HT1080 (cell line): ENCODE measurements around the gene RNU1-3. TPM values are rescaled to one million over a fixed set of nuclear protein-coding genes. Genes with fewer than 3 reads are reported as not detected.
"Not testable (repeated sequence)": the region's sequence is repeated elsewhere in the genome, so short reads cannot be mapped to it uniquely, and the experiment has no call there.

Source experiments
- DNase-seq: peaks from one replicate; pipeline ENCODE4 v3.0.0-alpha.2; 2015; ENCODE audit warnings: low read depth
- polyA plus RNA-seq, 2 experiments: library from polyadenylated mRNA; depleted of rRNA; stranded (reverse); fragments of >200 nt; gene quantifications; 2 replicates each; pipeline ENCODE4 v1.2.3, GENCODE V29; 2015
- total RNA-seq: library from RNA; depleted of rRNA; stranded (reverse); fragments of >200 nt; shearing (Covaris generic); gene quantifications from 2 replicates; pipeline ENCODE4 v1.2.3, GENCODE V29; 2014; rRNA removed

The RNU1-3 gene
- under 0.01 TPM in 1 of 2 replicates, not detected in the other for total RNA-seq
- not detected in 2 replicates for polyA plus RNA-seq (2015; cell fraction: cytosol; rRNA removed)
- polyA plus RNA-seq (2015; cell fraction: nucleus; rRNA removed) = not detected in 2 replicates

GRCh38 chr1:16666502-16667413 lies at the start of gene RNU1-3:
Gene RNU1-3 (minus strand): TSS chr1:16666948.
- not testable (repeated sequence) for DNase-seq

GRCh38 chr1:16713480-16713879 lies 46.7 kb upstream of the RNU1-3 start:
- DNase-seq = not testable (repeated sequence)

DNA sequence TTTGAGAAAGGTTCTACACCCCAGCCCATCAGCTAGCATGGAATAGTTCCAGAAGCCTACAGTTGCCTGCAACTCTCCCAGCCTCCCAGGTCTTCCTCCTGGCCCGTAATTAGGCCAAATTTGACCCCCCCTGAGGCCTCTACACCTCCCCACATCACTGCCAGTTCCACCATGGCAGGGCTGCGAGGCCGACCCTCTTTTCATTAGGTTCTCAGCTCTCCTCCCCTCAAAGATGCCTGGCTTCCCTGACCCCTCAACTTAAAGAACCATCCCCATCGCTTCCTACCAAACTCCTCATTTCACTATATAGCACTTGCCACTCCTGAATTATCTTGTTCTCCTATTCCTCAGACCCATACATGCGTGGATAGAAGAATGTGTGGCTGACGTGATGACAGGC lies 46.2 kb upstream of the RNU1-3 start:
- DNase-seq = not testable (repeated sequence)

DNA sequence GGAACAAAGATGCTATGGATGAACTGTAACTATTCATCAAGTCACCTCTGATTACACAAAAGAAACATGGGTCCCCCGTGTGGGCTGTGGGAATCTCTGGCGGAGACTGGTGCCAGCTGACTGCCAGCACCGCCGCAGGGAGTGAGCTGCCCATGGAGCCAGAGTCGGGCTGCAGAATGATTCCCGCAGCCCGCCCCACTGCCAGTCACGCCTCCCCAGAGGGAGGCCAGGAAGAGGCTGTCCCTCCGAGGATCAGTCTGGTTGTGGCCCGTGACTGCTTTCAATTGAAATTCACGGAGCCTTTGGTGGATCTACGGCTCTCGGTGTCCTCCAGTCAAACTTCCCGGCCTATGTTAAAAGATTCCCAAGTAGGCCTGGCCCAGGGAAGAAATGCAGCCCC lies 45.8 kb upstream of the RNU1-3 start:
- not testable (repeated sequence) for DNase-seq

DNA sequence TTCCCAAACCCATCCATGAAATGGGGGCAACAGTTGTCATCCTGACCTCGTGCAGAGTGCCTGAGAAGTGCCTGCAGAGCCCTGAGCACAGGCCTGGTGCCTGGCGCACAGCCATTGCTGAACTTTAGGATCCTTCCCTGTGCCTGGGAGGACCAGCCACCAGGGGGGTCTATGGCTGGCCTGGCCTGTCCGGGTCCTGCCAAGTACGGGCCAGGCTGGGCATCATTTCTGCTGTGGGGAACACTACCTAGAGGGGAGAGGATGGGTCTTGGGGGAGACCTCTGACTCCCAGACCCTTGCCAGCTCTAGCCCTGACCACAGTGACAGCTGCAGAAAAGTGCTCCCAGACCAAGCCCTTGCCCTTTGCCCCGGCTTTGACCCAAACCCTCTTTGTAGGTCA lies 45.4 kb upstream of the RNU1-3 start:
- not testable (repeated sequence) for DNase-seq

DNA sequence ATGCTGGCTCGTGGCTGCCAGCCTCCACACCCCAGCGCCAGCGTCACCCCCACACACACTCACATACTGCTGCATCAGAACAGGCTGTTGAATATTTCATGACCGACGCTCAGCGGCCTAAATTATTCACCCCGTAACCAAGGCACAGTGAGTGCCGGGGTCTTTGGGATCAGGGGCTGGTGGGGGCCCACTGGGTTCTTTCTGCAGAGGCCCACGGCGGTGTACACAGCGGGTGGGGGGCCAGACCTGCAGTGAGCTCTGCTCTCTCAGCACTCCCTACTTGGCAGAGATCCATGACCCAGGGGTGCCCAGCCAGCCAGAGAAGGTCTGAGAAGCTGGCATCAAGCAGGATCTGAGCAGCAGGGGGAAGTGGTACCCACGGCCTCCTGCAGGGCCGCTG lies 43.9 kb upstream of the RNU1-3 start:
- DNase-seq = not testable (repeated sequence)

DNA sequence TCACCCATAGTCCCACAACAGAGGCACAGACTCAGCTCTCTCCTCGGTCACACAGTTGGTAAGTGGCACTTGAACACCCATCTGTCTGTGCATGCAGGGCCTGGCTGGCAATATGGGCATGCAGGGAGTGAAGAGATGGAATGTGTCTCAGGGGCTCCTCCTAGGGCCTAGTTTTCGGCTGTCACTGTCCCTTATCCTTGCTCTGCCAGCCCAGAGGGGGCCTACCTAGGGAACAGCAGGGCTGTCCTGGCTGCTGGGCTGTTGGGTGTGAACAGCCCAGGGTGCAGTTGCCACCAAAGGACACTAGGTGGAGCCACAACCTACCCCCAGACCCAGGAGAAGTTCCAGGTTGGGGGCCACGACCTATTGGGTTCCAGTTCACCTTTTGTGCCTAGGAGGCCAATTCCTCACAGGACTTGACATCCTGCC lies 42.9 kb upstream of the RNU1-3 start:
- not testable (repeated sequence) for DNase-seq

GRCh38 chr1:16708704-16709103 lies 42.0 kb upstream of the RNU1-3 start:
- not testable (repeated sequence) for DNase-seq

DNA sequence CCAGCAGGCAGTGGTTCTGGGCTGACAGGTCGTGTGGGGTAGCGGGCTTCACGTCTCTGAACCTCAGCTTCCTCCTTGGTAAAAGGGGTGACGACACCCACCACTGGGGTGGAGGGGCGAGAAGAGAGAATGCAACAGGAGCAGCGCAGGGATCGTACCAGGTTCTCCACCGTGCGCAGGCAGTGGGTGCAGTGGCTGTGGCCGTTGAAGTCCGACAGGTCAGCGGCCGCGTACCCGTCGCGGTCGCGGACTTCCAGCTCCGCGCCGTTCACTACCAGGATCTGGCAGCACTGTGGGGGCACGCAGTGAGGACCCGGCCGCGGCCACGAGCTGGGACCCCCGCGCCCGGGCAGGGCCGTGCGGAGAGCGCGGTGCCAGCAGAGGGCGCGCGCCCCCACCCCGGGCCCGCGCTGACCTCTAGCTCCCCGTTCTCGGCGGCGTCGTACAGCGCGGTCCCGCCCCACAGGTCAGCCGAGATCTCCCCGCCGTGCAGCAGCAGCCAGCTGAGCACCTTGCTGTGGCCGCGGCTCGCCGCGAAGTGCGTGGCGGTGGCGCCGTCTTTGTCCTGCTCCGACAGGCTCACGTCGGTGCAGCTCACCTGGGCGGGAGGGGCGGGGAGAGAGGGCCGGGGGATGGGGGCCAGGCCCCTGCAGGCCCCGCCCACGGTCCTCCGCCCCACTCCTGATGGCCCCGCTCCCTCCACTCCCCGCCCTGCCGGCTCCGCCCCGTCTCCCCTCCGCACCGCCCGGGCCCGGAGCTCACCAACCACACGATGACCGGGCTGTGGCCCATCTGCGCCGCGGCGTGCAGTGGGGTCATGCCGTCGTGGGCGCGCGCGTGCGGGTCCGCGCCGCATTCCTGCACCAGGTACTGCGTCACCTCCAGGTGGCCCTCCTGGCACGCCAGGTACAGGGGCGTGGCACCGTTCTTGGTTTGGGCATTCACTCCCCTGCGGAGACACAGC lies 40.7 kb upstream of the RNU1-3 start:
- DNase-seq = not testable (repeated sequence)

DNA sequence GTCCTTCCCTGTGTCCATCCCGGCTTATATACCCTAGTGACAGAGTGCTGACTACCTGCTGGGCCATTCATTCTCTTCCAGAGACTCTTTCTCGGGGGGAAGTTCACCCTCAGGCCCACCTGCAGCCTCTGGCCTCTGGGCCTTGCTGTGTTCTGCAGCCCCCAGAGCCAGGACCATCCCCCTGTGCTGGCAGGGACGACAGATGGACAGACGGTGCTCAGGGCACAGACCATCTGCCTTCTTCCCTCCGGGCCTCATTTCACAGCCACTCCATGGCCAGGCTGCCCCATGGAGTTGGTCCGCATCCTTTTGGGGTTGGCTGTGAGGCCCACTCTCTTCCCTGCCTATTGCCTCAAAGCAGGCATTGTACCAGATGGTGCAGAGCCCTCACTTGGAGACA lies 39.6 kb upstream of the RNU1-3 start:
- DNase-seq = not testable (repeated sequence)

- not testable (repeated sequence) for DNase-seq
Measured at GRCh38 chr1:16704502-16705100, 37.9 kb upstream of the RNU1-3 start.

DNA sequence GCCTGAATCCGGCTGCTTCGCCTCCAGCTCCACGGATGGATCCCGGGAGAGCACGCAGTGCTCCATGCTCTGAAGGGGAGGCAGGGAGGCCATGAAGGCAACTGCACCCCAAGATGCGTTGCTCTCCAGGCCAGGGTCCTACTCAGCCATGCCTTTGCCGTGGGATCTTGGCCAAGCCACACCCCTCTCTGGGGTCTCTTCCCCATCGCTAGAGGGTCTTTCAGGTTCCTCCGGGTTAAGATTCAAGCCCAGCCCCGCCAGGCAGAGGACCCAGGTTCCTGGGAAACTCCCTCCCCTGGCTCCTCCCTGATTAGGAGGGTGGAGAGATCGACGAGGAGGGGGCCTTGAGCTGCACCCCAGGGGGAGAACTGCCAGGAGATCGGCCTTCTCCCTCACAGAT lies 37.3 kb upstream of the RNU1-3 start:
- not testable (repeated sequence) for DNase-seq

DNA sequence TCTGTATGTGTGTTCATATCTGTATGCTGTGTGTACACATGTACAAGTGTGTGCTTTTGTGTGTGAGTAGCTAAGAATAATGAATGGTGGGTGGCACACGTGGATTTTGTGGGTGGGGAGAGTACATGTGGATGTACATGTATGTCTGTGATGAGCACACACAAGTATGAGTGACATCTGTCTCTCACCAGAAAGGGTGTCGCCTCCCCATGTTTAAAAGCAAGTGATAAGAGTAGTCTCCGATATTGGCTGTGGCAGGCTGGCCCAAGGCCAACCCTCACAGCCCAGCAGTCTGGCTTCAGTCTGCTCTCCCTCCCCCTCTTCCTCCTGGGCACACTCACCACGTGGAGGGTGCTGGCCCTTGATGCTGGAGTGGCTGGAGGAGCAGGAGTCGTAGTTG lies 36.9 kb upstream of the RNU1-3 start:
- DNase-seq = not testable (repeated sequence)

DNA sequence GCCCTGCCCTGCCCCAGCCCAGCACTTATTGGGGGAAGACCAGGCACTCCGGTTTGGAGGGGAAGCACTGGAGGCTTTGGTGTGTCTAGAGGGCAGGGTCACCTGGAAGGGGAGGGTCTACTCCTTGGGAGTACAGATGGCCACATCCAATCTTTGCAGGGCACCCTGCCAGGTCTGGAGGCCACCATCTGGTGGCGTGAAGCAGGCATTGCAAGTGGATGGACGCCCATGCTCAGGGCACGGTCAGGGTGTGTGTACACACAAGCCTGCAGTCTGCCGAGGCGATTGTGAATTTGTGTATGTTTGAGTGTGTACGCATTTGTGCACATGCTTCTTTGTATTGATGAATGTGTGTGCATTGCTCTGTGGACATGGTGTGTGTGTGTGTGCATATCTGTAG lies 36.4 kb upstream of the RNU1-3 start:
- DNase-seq = not testable (repeated sequence)

DNA sequence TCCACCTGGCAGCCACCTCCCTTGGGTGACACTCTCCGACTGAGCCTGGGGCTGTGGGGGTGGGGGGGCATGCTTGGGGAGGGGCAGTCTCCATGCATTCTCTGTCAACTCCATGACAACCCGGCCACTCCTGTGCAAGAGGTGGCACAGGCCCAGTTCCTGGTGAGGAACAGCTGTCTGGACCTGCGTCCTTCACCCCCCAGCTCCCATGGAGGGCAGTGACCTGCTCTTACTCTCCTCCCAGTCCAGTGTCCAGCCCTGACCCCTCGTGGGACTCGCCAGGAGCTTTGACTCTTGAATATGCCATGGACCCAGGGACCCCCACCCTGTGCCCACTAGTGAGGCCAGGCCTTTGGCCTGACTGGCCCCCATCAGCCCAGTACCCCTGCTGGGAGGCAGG lies 35.5 kb upstream of the RNU1-3 start:
- DNase-seq = not testable (repeated sequence)

- not testable (repeated sequence) for DNase-seq
Measured at GRCh38 chr1:16701189-16701588, 34.4 kb upstream of the RNU1-3 start.

- DNase-seq = not testable (repeated sequence)
Measured at GRCh38 chr1:16700138-16700895, 33.6 kb upstream of the RNU1-3 start.

GRCh38 chr1:16699440-16699839 lies 32.7 kb upstream of the RNU1-3 start:
- not testable (repeated sequence) for DNase-seq

GRCh38 chr1:16697152-16697551 lies 30.4 kb upstream of the RNU1-3 start:
- DNase-seq = not testable (repeated sequence)

- not testable (repeated sequence) for DNase-seq
Measured at GRCh38 chr1:16696507-16697150, 29.9 kb upstream of the RNU1-3 start.
